ENCODE results near the gene PRPF39. TPM values are rescaled to one million over a fixed set of nuclear protein-coding genes. Genes with fewer than 3 reads are reported as not detected.
A peak's percentile ranks its signal among the peaks of the same experiment; 100 is the strongest.

PRPF39 gene
- total and polyA plus RNA-seq, 2 of the 13 experiments (the other 11 are each of a cell fraction or from before 2014, with no cell fraction given): 44.2 to 65.0 TPM

GRCh38 chr14:45134051-45134958, 50.4 kb downstream of the PRPF39 start, which contains the start of gene FKBP3 (continued):
- TF ChIP-seq, protein P1, sequence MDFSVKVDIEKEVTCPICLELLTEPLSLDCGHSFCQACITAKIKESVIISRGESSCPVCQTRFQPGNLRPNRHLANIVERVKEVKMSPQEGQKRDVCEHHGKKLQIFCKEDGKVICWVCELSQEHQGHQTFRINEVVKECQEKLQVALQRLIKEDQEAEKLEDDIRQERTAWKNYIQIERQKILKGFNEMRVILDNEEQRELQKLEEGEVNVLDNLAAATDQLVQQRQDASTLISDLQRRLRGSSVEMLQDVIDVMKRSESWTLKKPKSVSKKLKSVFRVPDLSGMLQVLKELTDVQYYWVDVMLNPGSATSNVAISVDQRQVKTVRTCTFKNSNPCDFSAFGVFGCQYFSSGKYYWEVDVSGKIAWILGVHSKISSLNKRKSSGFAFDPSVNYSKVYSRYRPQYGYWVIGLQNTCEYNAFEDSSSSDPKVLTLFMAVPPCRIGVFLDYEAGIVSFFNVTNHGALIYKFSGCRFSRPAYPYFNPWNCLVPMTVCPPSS (IDR thresholded peaks at IDR 0.05): no peak
- TF ChIP-seq KMT2B (CRISPR knock-in tag; IDR thresholded peaks at IDR 0.05) (peak; percentile 68), ZNF672 (CRISPR knock-in tag; IDR thresholded peaks at IDR 0.05) (no peak), SMARCC2 (IDR thresholded peaks at IDR 0.05) (no peak), ZSCAN9 (CRISPR knock-in tag; IDR thresholded peaks at IDR 0.05; ENCODE audit: borderline replicate concordance) (no peak; the same call in 1 of the 2 replicates), NR2C2 (CRISPR knock-in tag; IDR thresholded peaks at IDR 0.05; ENCODE audit: borderline replicate concordance) (peak; percentile 81), ZNF136 (CRISPR knock-in tag; IDR thresholded peaks at IDR 0.05; ENCODE audit: low read depth) (no peak; the same call in 1 of the 2 replicates), KAT7 (CRISPR knock-in tag; IDR thresholded peaks at IDR 0.05; ENCODE audit: borderline replicate concordance) (peak; percentile 89; the same call in 1 of the 2 replicates), ARNT (IDR thresholded peaks at IDR 0.05) (no peak), ZNF749 (CRISPR knock-in tag; IDR thresholded peaks at IDR 0.05; ENCODE audit: borderline replicate concordance) (no peak), ZNF18 (CRISPR knock-in tag; IDR thresholded peaks at IDR 0.05; ENCODE audit: insufficient replicate concordance) (no peak), STAG1 (CRISPR knock-in tag; IDR thresholded peaks at IDR 0.05) (peak; percentile 39; the same call in 1 of the 2 replicates)
- TF ChIP-seq, protein P2, sequence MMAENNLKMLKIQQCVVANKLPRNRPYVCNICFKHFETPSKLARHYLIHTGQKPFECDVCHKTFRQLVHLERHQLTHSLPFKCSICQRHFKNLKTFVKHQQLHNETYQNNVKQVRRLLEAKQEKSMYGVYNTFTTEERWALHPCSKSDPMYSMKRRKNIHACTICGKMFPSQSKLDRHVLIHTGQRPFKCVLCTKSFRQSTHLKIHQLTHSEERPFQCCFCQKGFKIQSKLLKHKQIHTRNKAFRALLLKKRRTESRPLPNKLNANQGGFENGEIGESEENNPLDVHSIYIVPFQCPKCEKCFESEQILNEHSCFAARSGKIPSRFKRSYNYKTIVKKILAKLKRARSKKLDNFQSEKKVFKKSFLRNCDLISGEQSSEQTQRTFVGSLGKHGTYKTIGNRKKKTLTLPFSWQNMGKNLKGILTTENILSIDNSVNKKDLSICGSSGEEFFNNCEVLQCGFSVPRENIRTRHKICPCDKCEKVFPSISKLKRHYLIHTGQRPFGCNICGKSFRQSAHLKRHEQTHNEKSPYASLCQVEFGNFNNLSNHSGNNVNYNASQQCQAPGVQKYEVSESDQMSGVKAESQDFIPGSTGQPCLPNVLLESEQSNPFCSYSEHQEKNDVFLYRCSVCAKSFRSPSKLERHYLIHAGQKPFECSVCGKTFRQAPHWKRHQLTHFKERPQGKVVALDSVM (CRISPR knock-in tag; IDR thresholded peaks at IDR 0.05): peak; percentile 72
- TF ChIP-seq, protein P3, sequence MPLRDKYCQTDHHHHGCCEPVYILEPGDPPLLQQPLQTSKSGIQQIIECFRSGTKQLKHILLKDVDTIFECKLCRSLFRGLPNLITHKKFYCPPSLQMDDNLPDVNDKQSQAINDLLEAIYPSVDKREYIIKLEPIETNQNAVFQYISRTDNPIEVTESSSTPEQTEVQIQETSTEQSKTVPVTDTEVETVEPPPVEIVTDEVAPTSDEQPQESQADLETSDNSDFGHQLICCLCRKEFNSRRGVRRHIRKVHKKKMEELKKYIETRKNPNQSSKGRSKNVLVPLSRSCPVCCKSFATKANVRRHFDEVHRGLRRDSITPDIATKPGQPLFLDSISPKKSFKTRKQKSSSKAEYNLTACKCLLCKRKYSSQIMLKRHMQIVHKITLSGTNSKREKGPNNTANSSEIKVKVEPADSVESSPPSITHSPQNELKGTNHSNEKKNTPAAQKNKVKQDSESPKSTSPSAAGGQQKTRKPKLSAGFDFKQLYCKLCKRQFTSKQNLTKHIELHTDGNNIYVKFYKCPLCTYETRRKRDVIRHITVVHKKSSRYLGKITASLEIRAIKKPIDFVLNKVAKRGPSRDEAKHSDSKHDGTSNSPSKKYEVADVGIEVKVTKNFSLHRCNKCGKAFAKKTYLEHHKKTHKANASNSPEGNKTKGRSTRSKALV (CRISPR knock-in tag; IDR thresholded peaks at IDR 0.05): no peak
- TF ChIP-seq, protein P4, sequence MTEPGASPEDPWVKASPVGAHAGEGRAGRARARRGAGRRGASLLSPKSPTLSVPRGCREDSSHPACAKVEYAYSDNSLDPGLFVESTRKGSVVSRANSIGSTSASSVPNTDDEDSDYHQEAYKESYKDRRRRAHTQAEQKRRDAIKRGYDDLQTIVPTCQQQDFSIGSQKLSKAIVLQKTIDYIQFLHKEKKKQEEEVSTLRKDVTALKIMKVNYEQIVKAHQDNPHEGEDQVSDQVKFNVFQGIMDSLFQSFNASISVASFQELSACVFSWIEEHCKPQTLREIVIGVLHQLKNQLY (CRISPR knock-in tag; IDR thresholded peaks at IDR 0.05): no peak

Measured in HepG2 (cell line).